ENCODE results near the gene FKBP5.

DNA sequence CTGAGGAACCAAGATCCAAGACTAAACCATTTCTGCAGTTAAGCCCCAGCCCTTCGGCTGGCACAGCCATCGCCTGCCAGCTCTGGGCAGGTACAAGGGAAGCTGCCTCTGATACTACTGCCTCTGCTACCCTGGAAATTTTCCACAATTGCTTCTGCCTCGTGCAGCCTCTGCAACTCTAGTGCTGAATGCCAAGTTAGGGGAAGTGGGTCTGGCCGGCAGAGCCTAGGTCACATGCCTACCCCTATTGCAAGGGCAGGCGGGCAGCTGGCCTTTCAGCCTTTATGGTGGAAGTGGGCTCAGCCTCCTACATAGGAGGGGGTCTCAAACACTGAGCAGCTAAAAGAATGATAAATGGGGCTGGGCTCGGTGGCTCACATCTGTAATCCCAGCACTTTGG, 131.5 kb downstream of the FKBP5 start:
- TF ChIP-seq, protein P1, sequence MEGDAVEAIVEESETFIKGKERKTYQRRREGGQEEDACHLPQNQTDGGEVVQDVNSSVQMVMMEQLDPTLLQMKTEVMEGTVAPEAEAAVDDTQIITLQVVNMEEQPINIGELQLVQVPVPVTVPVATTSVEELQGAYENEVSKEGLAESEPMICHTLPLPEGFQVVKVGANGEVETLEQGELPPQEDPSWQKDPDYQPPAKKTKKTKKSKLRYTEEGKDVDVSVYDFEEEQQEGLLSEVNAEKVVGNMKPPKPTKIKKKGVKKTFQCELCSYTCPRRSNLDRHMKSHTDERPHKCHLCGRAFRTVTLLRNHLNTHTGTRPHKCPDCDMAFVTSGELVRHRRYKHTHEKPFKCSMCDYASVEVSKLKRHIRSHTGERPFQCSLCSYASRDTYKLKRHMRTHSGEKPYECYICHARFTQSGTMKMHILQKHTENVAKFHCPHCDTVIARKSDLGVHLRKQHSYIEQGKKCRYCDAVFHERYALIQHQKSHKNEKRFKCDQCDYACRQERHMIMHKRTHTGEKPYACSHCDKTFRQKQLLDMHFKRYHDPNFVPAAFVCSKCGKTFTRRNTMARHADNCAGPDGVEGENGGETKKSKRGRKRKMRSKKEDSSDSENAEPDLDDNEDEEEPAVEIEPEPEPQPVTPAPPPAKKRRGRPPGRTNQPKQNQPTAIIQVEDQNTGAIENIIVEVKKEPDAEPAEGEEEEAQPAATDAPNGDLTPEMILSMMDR (IDR thresholded peaks at IDR 0.05) = no peak
- TF ChIP-seq POLR2AphosphoS5 (IDR thresholded peaks at IDR 0.05) = no peak
- TF ChIP-seq POLR2A (IDR thresholded peaks at IDR 0.05) = no peak
- no peak for TF ChIP-seq EP300 (IDR thresholded peaks at IDR 0.05)

All from stomach (tissue), 4 donors.